Midbrain (tissue), 1 donor: ENCODE results near the gene MYT1.
"Not testable (repeated sequence)": the region's sequence is repeated elsewhere in the genome, so short reads cannot be mapped to it uniquely, and the experiment has no call there.

Source experiments
- DNase-seq: peaks from one replicate; lab custom pipeline; 2025; lab: John Stamatoyannopoulos, UW

The MYT1 gene

DNA sequence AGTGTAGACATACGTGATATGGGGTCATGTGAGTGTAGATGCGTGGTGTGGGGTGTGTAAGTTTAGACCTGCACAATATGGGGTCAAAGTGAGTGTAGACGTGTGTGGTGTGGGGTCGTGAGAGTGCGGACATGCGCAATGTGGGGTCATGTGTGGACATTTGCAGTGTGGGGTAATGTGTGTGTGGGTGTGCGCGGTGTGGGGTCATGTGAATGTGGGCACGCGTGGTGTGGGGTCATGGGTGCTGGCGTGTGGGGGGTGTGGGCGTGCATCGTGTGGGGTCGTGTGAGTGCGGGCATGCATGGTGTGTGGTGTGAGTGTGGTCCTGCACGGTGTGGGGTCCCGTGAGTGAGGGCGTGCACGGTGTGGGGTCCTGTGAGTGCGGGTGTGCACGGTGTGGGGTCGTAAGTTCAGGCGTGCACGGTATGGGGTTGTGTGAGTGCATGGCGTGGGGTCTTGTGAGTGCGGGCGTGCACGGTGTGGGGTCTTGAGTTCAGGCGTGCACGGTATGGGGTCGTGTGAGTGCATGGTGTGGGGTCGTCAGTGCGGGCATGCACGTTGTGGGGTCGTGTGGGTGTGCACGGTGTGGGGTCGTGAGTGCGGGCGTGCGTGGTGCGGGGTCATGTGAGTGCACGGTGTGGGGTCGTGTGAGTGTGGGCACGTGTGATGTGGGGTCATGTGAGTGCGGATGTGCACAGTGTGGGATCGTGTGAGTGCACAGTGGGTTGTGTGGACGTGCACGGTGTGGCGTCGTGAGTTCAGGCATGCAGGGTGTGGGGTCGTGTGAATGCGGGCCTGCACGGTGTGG lies 105.6 kb downstream of the MYT1 start:
- no peak for DNase-seq

- no peak for DNase-seq
Measured at GRCh38 chr20:64271636-64272035, 107.4 kb downstream of the MYT1 start.

GRCh38 chr20:64273109-64273508 lies 108.9 kb downstream of the MYT1 start:
- DNase-seq: no peak

GRCh38 chr20:64276817-64277216 lies 112.6 kb downstream of the MYT1 start:
- DNase-seq: no peak

GRCh38 chr20:64277571-64278316 lies 113.5 kb downstream of the MYT1 start:
- no peak for DNase-seq

GRCh38 chr20:64278317-64278681 lies 114.0 kb downstream of the MYT1 start:
- no peak for DNase-seq

DNA sequence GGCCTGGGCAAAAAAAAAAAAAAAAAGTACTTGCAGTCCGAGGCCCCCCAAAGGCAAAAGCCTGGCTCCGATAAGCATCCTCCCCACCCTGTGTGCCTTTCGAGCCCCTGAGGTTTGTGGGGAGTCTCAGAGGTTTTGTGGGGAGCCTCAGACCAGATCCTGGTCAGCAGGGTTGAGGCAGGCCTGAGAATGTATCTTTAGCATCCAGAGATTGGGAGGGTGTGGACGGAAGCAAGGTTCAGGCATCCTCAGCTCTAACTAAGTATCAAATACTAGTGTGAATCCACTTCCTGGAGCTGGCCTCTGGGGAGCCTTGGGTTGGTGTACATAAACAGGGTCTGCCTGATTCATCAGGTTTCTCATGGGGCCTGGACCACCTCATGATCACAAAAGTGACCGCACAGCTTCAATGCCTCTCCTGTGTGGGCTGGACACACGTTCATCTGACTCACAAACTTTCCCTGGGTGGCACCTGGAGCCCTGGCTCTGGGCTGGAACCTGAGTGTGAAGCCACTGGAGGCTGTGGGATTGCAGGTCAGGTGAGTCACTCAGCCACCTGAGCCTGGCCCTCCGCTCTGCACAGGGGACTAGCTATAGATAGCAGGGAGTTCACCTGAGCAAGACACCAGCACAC lies 115.7 kb downstream of the MYT1 start:
- DNase-seq: no peak

DNA sequence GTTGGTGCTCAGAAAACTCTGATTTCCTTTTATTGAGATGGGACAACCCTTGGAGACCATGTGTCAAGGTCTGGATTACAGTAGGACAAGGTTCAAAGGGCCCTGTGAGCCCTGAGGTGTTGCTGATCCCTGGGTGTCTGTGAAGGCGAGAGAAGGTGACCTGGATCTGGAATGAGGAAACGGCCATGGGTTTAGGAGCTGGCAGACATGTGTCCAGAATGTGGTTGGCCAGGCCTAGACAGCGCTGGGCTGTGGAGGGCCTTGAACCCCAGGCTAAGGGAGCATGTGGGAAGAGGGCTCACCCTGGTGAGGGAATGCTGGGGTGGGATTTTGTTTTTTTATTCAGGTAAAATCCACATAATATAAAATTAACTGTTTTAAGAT lies 116.2 kb downstream of the MYT1 start:
- no peak for DNase-seq

- DNase-seq: no peak
Measured at GRCh38 chr20:64283646-64284045, 119.4 kb downstream of the MYT1 start.

- peak; percentile 40 for DNase-seq
Measured at GRCh38 chr20:64285579-64286446, 121.6 kb downstream of the MYT1 start.

DNA sequence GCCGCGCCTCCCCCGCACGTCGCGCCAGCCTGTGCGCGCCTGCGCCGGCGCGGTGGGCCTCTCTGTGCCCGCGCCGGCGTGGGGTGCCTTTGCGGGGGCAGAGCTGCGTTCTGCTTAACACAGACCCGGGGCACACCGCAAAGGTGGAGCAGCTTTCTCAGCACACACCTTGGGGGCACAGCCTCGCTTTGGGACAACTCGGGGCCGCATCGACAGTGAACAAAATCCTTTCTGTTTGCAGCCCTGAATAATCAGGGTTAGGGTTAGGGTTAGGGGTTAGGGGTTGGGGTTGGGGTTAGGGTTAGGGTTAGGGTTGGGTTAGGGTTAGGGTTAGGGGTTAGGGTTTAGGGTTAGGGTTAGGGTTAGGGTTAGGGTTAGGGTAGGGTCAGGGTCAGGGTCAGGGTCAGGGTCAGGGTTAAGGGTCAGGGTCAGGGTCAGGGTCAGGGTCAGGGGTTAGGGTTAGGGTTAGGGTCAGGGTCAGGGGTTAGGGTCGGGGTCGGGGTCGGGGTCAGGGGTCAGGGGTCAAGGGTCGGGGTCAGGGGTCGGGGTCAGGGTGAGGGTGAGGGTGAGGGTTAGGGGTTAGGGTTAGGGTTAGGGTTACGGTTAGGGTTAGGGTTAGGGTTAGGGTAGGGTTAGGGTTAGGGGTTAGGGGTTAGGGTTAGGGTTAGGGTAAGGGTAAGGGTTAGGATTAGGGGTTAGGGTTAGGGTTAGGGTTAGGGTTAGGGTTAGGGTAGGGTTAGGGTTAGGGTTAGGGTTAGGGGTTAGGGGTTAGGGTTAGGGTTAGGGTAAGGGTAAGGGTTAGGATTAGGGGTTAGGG lies 122.4 kb downstream of the MYT1 start:
- not testable (repeated sequence) for DNase-seq

DNA sequence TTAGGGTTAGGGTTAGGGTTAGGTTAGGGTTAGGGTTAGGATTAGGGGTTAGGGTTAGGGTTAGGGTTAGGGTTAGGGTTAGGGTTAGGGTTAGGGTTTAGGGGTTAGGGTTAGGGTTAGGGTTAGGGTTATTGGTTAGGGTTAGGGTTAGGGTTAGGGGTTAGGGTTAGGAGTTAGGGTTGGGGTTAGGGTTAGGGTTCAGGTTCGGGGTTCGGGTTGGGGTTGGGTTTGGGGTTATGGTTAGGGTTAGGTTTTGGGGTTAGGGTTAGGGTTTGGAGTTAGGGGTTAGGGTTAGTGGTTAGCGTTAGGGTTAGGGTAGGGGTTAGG lies 123.0 kb downstream of the MYT1 start:
- not testable (repeated sequence) for DNase-seq
